Measurements from ENCODE around the gene SLC1A7.
A peak's percentile ranks its signal among the peaks of the same experiment; 100 is the strongest.

SLC1A7 gene

GRCh38 chr1:53158900-53159299 is 16.5 kb upstream of the SLC1A7 start:
- DNase-seq, result no peak

- DNase-seq, result no peak
Observed at GRCh38 chr1:53156783-53157182, 14.3 kb upstream of the SLC1A7 start.

- DNase-seq, result no peak
Observed at GRCh38 chr1:53155945-53156344, 13.5 kb upstream of the SLC1A7 start.

- DNase-seq, result no peak
Observed at GRCh38 chr1:53155534-53155933, 13.1 kb upstream of the SLC1A7 start.

- DNase-seq, result no peak
Observed at GRCh38 chr1:53154859-53155438, 12.5 kb upstream of the SLC1A7 start.

GRCh38 chr1:53153752-53154151 is 11.3 kb upstream of the SLC1A7 start:
- no peak for DNase-seq

GRCh38 chr1:53148123-53148522 is 5.7 kb upstream of the SLC1A7 start:
- DNase-seq, result no peak

- DNase-seq, result no peak
Observed at GRCh38 chr1:53147174-53147573, 4.7 kb upstream of the SLC1A7 start.

- DNase-seq, result no peak
Observed at GRCh38 chr1:53145942-53146708, 3.7 kb upstream of the SLC1A7 start.

GRCh38 chr1:53145619-53145941 is 3.1 kb upstream of the SLC1A7 start:
- DNase-seq, result no peak

- no peak for DNase-seq
Observed at GRCh38 chr1:53145051-53145600, 2.7 kb upstream of the SLC1A7 start.

- DNase-seq, result no peak
Observed at GRCh38 chr1:53144201-53144600, 1.8 kb upstream of the SLC1A7 start.

- no peak for DNase-seq
Observed at GRCh38 chr1:53143527-53143926, 1.1 kb upstream of the SLC1A7 start.

GRCh38 chr1:53141487-53142055 is 867 bp downstream of the SLC1A7 start:
- DNase-seq, result no peak

GRCh38 chr1:53140451-53140850 is 2.0 kb downstream of the SLC1A7 start:
- no peak for DNase-seq

GRCh38 chr1:53139951-53140361 is 2.5 kb downstream of the SLC1A7 start:
- DNase-seq, result peak; percentile 77

- DNase-seq, result no peak
Observed at GRCh38 chr1:53138991-53139884, 3.2 kb downstream of the SLC1A7 start.

GRCh38 chr1:53137729-53138128 is 4.7 kb downstream of the SLC1A7 start:
- DNase-seq, result no peak

- no peak for DNase-seq
Observed at GRCh38 chr1:53135735-53136114, 6.7 kb downstream of the SLC1A7 start.

GRCh38 chr1:53134961-53135734 is 7.3 kb downstream of the SLC1A7 start:
- DNase-seq, result peak; percentile 91

- no peak for DNase-seq
Observed at GRCh38 chr1:53134042-53134485, 8.4 kb downstream of the SLC1A7 start.

All from DMS 273 treated with DMSO at 0.1 percent for 48 hours (cell line).